Ishikawa (cell line): ENCODE data around the gene CIP2A.

Experiments
- CEBPB ChIP-seq: IDR thresholded peaks from 2 replicates; pipeline ENCODE4 v1.6.1; 2012
- CREB1 ChIP-seq: IDR thresholded peaks from 2 replicates; pipeline ENCODE4 v1.6.1; 2012; ENCODE audit warnings: low read depth
- EGR1 ChIP-seq: IDR thresholded peaks from 2 replicates; pipeline ENCODE4 v1.6.1; 2012
- EP300 ChIP-seq: IDR thresholded peaks from 2 replicates; pipeline ENCODE4 v1.6.1; 2012; ENCODE audit warnings: borderline replicate concordance
- NFIC ChIP-seq: IDR thresholded peaks from 2 replicates; pipeline ENCODE4 v1.6.1; 2012
- RAD21 ChIP-seq: IDR thresholded peaks from 2 replicates; pipeline ENCODE4 v1.6.1; 2012; ENCODE audit warnings: low read depth
- TAF1 ChIP-seq: IDR thresholded peaks from 2 replicates; pipeline ENCODE4 v1.6.1; 2012; ENCODE audit warnings: low read depth, mild to moderate bottlenecking
- TCF12 ChIP-seq: IDR thresholded peaks from 2 replicates; pipeline ENCODE4 v1.6.1; 2012; ENCODE audit warnings: low read depth
- TEAD4 ChIP-seq: IDR thresholded peaks from 2 replicates; pipeline ENCODE4 v1.6.1; 2012
- YY1 ChIP-seq: IDR thresholded peaks from 2 replicates; pipeline ENCODE4 v1.6.1; 2012; ENCODE audit warnings: low read depth
- ZBTB7A ChIP-seq: IDR thresholded peaks from 2 replicates; pipeline ENCODE4 v1.6.1; 2012; ENCODE audit warnings: low read depth
- TF ChIP-seq, protein P1 (sequence below): IDR thresholded peaks from 2 replicates; pipeline ENCODE4 v1.6.1; 2012
- TF ChIP-seq, protein P2 (sequence below): IDR thresholded peaks from 2 replicates; pipeline ENCODE4 v1.6.1; 2012; ENCODE audit warnings: low read depth, mild to moderate bottlenecking
- TF ChIP-seq, protein P3 (sequence below): IDR thresholded peaks from 2 replicates; pipeline ENCODE4 v1.6.1; 2012

DNA sequence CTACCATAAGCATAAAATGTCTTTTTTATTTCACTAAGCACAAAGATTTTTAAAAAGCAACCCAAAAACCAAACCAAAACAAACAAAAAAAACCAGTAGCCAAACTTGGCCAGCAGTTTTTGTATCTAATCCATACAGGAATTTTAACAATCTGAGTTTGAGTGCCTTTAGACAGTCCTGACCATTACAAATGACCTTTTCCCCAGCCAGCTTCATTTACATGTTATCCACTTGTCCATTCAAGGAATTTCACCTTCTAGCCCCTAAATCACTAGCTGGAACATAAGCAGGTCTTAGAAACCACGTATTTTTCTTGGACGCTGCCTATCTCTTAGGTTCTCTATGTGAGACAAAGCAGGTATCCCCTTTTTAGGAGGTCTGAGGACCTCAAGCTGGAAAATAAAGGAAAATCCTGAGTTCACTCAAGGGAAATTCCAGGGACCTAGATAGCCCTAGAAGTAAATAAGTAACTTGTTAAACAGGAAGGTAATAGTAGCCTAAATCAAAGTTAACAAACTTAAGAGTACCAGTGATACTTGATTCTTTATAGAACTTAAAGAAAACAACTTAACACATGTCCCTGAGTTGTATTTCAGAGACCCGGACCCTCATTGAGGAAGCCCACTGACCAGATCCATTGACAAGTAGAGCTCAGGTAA lies 34.2 kb downstream of the CIP2A start:
- no peak for TF ChIP-seq CEBPB
- no peak for TF ChIP-seq TCF12
- TF ChIP-seq RAD21 = no peak
- TF ChIP-seq ZBTB7A = no peak
- TF ChIP-seq, protein P1, sequence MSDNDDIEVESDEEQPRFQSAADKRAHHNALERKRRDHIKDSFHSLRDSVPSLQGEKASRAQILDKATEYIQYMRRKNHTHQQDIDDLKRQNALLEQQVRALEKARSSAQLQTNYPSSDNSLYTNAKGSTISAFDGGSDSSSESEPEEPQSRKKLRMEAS = no peak
- no peak for TF ChIP-seq TAF1
- TF ChIP-seq YY1 = no peak
- TF ChIP-seq, protein P2, sequence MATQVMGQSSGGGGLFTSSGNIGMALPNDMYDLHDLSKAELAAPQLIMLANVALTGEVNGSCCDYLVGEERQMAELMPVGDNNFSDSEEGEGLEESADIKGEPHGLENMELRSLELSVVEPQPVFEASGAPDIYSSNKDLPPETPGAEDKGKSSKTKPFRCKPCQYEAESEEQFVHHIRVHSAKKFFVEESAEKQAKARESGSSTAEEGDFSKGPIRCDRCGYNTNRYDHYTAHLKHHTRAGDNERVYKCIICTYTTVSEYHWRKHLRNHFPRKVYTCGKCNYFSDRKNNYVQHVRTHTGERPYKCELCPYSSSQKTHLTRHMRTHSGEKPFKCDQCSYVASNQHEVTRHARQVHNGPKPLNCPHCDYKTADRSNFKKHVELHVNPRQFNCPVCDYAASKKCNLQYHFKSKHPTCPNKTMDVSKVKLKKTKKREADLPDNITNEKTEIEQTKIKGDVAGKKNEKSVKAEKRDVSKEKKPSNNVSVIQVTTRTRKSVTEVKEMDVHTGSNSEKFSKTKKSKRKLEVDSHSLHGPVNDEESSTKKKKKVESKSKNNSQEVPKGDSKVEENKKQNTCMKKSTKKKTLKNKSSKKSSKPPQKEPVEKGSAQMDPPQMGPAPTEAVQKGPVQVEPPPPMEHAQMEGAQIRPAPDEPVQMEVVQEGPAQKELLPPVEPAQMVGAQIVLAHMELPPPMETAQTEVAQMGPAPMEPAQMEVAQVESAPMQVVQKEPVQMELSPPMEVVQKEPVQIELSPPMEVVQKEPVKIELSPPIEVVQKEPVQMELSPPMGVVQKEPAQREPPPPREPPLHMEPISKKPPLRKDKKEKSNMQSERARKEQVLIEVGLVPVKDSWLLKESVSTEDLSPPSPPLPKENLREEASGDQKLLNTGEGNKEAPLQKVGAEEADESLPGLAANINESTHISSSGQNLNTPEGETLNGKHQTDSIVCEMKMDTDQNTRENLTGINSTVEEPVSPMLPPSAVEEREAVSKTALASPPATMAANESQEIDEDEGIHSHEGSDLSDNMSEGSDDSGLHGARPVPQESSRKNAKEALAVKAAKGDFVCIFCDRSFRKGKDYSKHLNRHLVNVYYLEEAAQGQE = no peak
- no peak for TF ChIP-seq NFIC
- no peak for TF ChIP-seq EP300
- no peak for TF ChIP-seq CREB1
- no peak for TF ChIP-seq TEAD4
- TF ChIP-seq, protein P3, sequence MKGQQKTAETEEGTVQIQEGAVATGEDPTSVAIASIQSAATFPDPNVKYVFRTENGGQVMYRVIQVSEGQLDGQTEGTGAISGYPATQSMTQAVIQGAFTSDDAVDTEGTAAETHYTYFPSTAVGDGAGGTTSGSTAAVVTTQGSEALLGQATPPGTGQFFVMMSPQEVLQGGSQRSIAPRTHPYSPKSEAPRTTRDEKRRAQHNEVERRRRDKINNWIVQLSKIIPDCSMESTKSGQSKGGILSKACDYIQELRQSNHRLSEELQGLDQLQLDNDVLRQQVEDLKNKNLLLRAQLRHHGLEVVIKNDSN = no peak
- no peak for TF ChIP-seq EGR1
